Activated CD4-positive, alpha-beta T cell treated with anti-CD3 and anti-CD28 coated beads for 24 hours (primary cell): Measurements from ENCODE around the gene WDR33.

Experiments used
- DNase-seq, 2 donors: peaks; one replicate each; pipeline ENCODE4 v3.0.0-alpha.2; 2020; ENCODE audit warnings: low read depth in 2 of 2

Gene WDR33

DNA sequence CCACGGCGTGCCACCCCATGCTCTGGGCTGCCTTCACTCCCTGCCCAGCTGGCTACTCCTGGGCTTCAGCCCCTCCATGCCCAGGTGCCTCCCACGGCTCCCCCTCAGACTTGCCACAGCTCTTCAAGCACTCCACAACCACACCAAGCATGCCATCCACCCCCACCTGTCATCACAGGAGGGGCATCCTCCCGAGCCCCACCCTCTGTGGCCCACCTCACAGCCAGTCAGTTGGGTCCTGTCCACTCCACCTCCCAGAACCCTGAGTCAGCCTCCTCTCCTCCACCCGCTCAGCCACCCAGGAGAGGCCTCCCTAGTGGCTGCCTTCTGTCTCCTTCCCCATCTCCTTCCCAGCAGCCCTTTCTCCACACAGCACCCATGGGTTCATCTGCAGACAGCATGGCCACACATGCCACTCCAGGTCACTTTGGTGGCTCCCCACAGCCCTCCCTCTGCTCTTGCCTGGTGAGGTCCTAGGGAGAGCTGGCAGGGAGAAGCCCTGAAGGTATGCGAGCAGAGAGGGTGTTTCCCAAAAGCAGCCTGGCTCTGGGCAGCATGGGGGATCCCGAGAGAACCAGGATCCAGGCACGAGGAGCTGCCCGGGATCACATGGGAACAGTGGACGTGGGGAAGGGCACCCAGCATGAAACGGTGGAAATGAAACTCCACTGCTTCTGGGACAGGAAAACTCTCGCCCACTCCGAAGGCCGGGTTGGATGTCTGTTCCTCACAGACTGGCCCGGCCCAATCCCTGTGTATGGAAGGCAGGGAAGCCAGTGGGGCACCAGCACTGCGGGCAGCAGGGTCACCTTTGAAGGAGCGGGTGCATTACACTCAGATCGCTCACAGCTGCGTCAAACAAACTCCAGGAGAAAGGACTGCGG is 138.4 kb downstream of the WDR33 start:
- no peak for DNase-seq

DNA sequence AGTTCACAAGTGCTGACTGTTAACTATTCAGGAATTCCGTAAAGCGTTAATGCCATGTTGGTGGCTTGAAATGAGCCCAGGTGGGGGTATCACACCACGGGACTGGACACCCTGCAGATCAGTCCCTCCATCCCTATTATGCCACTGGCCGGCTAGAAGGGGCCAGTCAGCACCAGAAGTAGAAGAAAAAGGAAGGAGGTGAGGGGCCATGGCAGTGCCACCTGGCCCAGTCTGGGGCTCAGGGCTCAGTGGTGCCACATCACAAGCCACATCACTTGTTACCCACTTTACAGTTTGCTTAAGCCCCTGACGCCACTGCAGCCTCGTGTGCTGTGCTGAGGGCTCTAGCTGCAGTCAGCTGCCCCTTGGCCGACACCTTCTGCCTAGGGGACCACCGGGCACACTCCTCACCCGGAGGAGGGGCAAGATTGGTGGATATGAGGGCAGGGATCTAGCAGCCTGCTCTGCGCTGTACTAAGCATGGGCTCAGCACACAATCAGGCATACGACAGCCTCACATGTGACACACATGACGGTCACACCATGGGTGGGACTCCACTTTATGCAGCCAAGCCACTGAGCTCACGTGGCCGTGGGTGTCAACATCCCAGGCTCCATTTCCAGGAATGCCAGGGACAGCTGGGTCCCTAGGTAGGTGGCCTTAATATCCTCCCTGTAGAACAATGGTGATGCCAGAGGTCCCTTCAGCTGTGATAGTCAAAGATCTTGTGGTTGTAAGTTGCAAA is 139.2 kb downstream of the WDR33 start:
- no peak for DNase-seq

DNA sequence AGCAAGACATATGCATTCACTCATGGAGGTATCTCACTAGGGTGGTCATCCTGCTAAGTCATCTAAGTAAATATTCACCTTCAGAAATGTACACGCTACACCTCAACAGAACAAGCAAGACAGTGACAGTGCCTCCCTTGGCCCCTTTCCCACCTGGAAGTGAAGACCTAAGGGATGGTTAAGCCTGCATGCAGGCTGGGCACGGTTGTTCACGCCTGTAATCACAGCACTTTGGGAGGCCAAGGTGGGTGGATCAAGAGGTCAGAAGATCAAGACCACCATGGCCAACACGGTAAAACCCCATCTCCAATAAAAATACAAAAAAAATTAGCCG is 140.0 kb downstream of the WDR33 start:
- DNase-seq = no peak

DNA sequence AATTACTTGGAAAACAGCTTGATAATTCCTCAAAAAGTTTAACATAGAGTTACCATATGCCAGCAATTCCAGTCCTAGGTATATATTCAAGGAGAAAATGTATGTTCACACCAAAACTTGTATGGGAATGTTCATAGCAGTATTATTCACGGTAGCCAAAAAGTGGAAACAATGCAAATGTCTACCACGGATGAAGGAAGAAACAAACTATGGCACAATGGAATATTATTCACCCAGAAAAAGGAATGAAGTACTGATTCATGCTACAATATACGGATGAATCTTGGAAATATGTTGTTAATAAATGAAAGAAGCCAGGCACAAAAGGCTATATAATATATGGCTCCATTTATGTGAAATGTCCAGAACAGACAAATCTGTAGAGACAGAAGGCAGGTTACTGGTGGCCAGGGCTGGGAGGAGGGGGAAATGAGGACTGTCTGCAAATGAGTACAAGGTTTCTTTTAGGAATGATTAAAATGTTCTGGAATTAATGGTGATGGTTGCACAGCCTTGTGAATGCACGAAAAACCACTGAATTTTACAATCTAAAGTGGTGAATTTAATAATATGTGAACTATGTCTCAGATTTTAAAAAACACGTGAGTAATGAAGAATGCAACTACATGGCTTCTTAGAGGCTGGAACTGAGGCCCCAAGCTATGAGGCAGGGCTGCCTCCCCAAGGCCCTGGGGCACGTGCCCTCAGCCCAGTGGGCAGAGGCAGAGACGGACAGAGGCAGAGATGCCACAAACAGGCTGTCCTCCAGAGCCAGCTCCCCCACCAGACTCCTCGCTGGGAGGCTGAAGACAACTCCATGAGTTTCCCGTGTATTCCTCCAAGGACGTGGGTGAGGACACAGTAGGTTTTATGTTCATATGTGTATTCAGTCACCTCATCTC is 140.7 kb downstream of the WDR33 start:
- no peak for DNase-seq

DNA sequence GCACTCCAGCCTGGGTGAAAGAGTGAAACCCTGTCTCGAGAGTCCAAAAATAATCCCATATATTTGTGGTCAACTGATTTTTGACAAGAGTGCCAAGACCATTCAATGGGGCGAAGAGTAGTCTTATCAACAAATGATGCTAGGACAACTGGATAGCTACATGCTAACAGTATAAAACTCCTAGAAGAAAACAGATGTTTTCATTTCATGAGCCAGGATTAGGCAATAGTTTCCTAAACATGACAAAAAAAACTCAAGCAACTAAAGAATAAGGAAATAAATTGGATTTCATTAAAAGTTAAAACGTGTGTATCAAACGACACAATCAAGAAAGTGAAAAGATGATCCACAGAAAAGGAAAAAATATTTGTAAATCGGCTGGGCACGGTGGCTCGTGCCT is 141.9 kb downstream of the WDR33 start:
- no peak for DNase-seq

DNA sequence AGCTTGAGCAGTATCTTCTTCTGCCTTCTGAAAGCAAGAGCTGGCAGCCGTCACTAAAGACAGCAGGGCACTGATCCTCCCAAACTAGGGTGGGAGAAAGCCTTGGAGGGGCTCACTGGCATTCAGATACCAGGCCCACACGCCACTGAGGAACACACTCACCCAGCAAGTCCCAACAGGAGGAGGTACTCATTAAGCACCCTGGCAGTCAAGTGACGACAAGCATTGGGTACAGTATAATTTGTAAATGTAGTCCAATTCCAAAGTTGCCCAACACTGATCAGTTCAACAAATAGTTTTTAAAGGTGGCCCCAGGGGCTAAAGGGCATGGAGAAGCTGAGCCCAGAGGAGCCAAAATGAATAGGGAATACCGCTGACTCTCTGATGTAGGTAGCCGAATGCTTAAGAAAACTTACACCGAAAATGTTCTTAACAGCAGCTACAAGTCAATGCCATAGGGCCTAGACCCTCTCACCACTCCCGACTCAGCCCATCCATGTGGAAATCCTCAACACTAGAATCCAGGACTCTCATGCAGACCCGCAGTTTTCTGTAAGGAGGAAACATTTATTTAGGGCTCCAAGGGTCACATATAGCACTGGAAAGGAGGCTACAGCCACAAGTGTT is 145.6 kb downstream of the WDR33 start:
- no peak for DNase-seq

DNA sequence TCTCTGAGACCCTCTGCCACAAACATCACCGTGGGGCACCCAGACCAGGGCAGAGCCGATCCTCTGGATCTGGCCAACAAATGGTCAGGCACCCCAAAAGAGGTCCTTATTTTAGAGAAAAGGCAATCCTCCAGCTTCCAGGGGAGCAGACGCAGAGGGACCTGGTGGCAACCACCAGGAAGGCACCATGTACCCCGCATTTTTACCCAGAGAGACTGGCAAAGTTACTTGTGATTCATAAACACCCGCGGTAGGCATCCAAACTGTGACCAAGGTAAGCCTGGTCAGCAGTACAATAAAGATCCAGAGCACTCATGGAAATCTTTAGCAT is 146.1 kb downstream of the WDR33 start:
- no peak for DNase-seq

DNA sequence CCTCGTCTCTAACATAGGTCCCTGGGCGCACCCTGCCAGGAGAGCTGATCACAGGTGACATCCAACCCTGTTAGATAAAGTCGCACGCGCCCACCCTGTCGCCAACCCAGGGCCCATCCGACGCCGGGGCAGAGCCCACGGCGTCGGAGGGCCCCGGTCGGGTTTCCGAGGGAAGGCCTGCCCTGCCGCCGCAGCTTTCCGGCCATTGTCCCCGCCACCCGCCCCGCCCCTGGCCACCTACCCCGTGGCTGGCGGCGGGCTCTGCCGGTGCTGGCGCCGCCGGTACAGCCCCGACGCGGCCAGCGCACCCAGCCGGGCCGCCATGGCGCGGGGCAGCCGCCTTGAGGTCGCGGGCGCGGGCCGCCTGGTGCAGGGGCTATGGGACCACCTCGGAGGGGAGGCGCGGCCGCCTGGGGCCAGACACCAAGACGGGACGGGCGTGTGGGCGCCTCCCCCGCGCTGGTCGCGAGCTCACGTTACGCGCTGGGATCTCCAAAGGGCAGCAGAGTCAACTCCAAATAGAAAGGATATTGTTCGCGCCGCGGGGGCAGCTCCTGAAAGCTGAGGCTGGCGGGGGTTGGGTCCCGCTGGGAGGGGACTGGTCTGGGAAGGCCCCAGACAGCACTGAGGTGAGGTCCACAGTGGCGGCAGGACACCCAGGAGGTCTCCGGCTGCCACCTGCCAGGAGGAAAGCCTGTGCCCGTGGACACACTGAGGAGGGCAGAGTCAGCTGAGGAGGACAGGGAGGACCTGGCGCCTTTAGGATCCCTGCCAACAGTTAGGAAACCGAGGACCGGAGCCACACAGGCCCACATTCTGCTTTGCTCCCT is 146.7 kb downstream of the WDR33 start:
- DNase-seq = no peak

DNA sequence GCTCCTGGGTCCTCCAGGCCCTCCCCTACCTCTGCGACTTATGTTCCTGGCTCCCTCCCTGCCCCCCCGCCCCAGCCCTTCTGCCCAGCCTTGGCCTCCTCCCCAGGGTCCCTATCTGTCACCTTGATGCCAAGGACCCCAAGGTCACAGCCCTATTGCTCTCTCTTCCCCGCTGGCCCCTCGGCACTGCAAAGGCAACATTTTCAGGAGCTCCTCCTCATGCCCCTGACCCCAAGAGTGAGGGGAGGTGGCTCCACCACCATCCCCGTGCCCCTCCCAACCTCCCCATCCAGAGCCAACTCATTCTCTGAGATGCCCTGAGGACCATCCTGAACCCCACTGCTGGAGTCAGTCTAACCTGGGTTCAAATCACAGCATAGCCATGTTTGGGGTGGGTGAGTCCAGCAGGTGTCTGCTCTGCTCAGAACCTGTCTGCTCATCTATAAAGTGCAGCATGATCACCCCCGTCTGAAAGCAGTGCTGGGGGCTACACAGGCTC is 147.4 kb downstream of the WDR33 start:
- no peak for DNase-seq

DNA sequence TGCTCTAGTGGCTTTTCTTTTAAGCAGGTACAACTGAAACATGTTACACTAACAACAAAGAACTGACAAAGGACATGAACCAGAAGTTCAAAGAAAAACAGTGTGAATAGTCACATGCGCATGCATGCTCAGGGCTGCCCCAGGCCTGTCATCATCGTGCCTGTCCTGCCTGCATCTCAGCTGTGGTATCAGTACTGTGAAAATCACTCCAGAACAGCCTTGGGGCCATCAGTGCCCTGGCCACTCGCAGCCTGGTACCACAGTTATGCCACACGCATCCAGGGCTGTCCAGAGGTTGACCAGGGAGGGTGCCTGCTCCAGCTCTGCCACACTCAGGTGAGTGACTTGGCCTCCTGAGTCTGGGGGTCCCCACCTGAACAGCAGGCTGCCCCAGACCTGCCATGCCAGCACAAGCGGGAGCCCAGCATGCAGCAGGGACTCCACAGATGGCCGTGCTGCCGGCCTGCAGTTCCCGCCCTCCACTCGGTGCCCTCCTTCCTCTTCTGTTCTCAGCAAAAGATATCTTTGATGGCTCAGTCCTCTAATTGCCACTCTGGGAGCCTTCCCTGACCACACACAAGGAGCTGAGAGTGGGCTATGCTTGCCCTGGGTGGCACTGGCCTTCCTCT is 147.9 kb downstream of the WDR33 start:
- no peak for DNase-seq

DNA sequence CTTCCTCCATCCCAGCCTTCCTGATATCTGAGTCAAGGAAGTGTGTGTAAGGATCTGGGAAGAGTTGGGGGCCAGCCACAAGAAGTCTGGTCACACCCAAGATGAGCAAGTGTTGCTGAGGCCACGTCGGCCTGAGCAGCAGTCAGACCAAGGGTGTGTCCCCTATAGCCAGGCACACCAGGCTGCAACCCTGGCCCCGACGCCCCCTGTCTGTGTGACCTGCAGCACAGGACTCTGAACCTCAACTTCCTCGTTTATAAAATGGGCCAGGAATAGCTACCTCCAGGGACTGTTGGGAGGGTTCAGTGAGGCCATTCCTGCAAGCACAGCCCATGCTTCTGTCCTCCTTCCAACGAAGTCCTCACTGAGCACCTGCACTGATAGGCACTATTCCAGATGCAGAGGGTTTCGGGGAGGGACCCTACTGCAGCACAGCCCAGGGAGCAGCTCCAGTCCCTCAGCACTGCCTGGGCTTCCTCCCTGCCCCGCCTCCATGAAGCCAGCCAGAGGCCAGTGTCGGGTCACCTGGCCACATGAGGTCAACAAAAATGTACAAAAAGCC is 148.9 kb downstream of the WDR33 start:
- no peak for DNase-seq

DNA sequence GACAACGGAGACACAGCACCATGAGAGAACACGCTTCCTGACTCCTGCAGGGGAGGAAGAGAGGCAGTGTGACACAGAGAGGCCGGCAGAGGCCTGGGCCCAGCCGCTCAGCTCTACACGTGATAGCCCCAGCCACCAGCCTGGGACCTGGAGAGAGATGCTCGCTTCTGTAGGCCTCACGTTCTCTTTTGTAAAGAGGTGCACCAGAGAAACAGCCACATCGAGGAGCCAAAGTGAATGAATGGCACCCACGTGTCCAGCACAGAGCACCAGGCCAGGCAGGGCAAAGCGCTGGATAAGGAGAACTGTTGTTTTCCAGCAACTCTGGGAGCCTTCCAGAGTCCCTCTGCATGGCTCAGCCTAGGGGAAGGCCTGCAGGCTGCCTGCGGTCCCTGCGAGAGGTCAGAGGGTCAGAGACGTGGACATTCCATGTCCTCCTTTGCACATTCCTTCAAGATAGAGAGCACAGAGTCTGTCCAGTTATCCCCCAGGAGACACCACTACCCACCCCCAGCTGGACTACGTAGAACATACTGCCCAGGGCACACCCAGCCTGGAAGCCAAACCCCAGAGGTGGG is 149.8 kb downstream of the WDR33 start:
- DNase-seq = no peak

DNA sequence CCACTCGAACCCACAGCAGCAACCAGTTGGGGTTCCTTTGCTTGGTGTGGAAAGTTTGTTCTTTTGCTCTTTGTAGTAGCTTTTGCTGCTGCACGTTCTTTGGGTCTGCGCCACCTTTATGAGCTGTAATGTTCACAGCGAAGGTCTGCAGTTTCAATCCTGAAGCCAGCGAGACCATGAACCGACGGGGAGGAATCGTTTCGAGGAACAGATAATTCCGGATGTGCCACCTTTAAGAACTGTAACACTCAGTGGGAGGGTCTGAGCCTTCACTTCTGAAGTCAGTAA is 150.7 kb downstream of the WDR33 start:
- no peak for DNase-seq

DNA sequence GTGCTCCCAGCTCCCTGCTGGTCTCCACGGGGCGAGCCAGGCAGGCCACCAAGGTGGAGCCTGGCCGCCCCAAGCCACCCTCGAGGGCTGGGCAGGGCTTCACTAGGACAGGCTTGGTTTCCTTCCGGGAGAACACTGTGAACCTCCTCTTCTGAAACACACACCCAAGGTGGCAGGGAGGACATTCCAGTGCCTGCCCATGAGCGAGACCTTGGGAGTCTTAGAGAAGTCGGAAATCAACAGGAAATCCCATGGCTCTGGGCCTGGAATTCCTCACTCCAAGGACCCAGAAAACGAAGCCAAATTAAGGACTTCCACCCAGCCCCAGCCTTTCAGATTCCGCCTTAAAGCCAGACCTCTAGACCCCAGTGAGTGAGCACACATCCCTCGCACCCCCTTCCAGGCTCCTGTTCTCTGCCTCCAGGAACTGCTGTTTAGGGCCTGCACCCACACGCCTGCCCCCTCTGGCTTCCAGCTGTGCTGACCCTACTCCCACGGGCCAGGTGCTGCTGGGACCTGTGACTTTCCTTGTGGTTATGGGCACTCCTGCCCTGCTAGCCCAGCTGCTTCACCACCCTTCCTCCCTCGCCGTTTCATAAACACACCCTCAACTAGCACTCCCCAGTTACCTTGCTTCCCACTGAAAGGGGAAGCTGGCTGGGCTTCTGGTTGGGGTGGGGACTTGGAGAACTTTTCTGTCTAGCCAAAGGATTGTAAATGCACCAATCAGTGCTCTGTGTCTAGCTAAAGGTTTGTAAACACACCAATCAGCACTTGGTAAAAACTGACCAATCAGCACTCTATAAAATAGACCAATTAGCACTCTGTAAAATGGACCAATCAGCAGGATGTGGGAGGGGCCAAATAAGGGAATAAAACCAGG is 151.3 kb downstream of the WDR33 start:
- no peak for DNase-seq

DNA sequence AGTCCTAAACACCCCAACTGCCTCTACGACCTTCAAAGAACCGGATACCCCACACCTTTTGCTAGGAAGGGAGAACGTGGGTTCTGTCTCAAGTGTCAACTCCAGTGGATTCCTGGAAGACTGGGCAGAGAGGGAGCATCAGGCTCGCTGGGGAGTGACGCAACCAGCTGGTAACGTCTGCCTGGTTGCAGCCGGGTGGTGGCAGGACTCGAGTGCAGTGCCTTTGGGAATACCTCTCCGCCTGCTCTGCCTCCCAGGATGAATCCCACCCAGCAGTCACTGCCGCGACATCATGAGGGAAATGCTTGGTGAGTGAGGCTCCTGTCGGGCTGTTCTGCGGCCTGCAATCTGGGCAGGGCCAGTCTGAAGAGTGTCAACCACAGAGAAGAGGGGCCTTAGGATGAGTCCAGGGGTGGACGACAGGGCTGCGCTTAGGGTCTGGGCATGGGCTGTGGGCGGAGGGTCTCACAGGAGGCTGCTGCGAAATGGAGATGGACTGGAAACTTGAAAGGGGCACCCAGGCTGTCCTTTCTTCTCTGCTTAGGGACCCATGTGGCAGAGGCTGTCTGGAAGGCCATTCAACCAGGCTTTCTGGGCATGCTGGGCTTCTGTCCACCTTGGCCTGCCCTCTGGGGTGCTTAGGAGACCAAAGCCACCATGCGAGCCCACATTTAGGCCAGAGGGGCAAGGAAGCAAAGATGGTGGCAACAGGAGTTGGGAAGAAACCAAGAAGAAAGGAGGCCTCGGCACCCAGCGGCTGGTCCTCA is 152.1 kb downstream of the WDR33 start:
- DNase-seq = no peak

DNA sequence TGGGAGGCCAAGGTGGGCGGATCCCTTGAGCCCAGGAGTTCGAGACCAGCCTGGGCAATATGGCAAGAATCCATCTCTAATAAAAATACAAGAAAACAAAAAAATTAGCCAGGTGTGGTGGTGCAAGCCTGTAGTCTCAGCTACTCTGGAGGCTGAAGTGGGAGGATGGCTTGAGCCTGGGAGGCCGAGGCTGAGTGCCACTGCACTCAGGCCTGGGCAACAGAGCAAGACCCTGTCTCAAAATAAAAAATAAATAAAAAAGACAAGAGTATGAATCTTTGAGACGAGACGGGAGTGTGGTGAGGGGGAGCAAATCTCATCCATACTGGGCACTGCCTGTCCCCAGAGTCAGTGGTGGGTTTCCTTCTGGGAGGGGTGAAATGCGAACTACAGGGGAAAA is 152.8 kb downstream of the WDR33 start:
- no peak for DNase-seq

DNA sequence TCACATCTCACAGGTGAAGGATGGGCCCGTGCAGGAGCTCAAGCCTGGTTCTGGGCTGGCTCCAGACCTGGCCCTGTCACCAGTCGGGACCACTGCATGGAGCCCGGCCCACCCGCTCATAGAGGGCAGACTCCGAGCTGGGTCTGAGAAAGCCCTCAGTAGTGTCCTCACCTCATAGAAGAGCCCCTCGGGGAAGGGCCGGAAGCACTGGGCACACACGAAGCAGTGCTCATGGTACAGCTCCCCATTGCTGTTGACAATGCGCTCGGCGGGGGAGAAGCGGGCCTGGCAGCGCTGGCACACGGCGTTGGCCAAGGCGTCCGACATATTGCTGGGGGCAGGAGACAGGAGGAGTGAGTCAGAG is 153.8 kb downstream of the WDR33 start:
- DNase-seq = no peak

DNA sequence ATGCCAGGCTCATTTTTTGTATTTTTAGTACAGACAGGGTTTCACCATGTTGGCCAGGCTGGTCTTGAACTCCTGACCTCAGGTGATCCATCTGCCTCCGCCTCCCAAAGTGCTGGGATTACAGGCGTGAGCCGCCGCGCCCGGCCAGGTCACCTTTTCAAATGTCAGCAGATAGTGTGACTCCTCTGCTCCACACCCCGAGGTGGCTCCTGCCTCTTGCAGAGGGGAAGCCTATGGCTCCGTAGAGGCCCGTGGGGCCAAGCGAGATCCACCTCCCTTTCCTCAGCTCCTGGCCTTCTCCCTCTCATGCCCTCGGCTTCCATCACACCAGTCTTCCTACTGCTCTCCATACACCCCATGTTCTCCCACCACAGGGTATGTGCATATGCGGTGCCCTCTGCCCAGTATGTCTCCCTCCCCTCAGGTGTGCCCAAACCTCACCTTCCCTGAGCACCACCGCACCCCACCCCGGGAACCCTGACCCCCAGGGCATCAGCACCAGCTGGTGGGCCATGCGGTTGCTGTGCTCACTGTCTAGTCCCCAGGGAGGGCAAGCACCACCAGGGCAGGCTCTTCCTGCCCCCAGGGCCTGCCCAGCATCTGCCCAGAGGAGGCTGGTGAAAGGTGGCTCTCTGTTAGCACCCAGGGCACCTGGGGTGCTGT is 154.3 kb downstream of the WDR33 start:
- no peak for DNase-seq
